Liver (tissue), 9 donors: Measurements from ENCODE around the gene SCO2. TPM values are rescaled to one million over a fixed set of nuclear protein-coding genes. Genes with fewer than 3 reads are reported as not detected.

Experiments
- DNase-seq: peaks from one replicate; pipeline ENCODE4 v3.0.0-alpha.2; 2017; ENCODE audit warnings: low spot score
- H3K27ac ChIP-seq, 2 donors: one replicate each; pipeline ENCODE4 v1.7.0; 2013; ENCODE audit warnings: inconsistent platforms in 2 of 2, low read length in 2 of 2, control low read depth in 1 of 2, low read depth in 1 of 2, mild to moderate bottlenecking in 1 of 2
- H3K27me3 ChIP-seq, 4 donors: one replicate each; pipeline versions ENCODE4 v1.6.1 to v1.7.0; 2013; ENCODE audit warnings: low read length in 3 of 4, inconsistent platforms in 1 of 4, mild to moderate bottlenecking in 1 of 4, moderate library complexity in 1 of 4; ENCODE audit not compliant: control insufficient read depth in 4 of 4, insufficient read depth in 4 of 4
- H3K36me3 ChIP-seq, 4 donors: one replicate each; pipeline versions ENCODE4 v1.6.1 to v1.7.0; 2013; ENCODE audit warnings: low read length in 3 of 4, mild to moderate bottlenecking in 3 of 4, low read depth in 1 of 4, moderate library complexity in 1 of 4; ENCODE audit not compliant: control insufficient read depth in 4 of 4, insufficient read depth in 3 of 4
- H3K4me1 ChIP-seq, 4 donors: one replicate each; pipeline versions ENCODE4 v1.6.1 to v1.7.0; 2013; ENCODE audit warnings: low read length in 3 of 4, mild to moderate bottlenecking in 3 of 4, moderate library complexity in 1 of 4; ENCODE audit not compliant: control insufficient read depth in 4 of 4, insufficient read depth in 4 of 4
- H3K4me3 ChIP-seq, 3 donors: one replicate each; pipeline versions ENCODE4 v1.6.1 to v1.7.0; 2013; ENCODE audit warnings: low read length in 3 of 3, control low read depth in 1 of 3, low read depth in 1 of 3, mild to moderate bottlenecking in 1 of 3
- H3K9ac ChIP-seq, 2 donors: one replicate each; pipeline ENCODE4 v1.7.0; 2013; ENCODE audit warnings: low read length in 2 of 2, mild to moderate bottlenecking in 2 of 2, moderate library complexity in 2 of 2, control low read depth in 1 of 2, low read depth in 1 of 2
- H3K9me3 ChIP-seq, 4 donors: one replicate each; pipeline versions ENCODE4 v1.6.1 to v1.7.0; 2013; ENCODE audit warnings: low read length in 3 of 4; ENCODE audit not compliant: control insufficient read depth in 4 of 4
- FOXA2 ChIP-seq: IDR thresholded peaks from 2 replicates; pipeline ENCODE4 v1.6.1; 2016; ENCODE audit warnings: antibody characterized with exemption
- GABPA ChIP-seq, 2 donors: IDR thresholded peaks in 1 of 2; conservative IDR thresholded peaks in 1 of 2; 2 replicates each; pipeline ENCODE4 v1.6.1; 2016; ENCODE audit warnings: antibody characterized with exemption in 2 of 2, mild to moderate bottlenecking in 1 of 2, moderate library complexity in 1 of 2
- HNF4A ChIP-seq, 2 donors: conservative IDR thresholded peaks; 2 replicates each; pipeline ENCODE4 v1.6.1; 2016; ENCODE audit warnings: antibody characterized with exemption in 2 of 2, mild to moderate bottlenecking in 2 of 2
- HNF4G ChIP-seq: IDR thresholded peaks from 2 replicates; pipeline ENCODE4 v1.6.1; 2016; ENCODE audit warnings: antibody characterized with exemption
- JUND ChIP-seq, 2 donors: IDR thresholded peaks; 2 replicates each; pipeline ENCODE4 v1.6.1; 2016; ENCODE audit warnings: antibody characterized with exemption in 2 of 2
- NR2F2 ChIP-seq: IDR thresholded peaks from 2 replicates; pipeline ENCODE4 v1.6.1; 2016; ENCODE audit warnings: antibody characterized with exemption
- RAD21 ChIP-seq, 2 donors: IDR thresholded peaks; 2 replicates each; pipeline ENCODE4 v1.6.1; 2016; ENCODE audit warnings: antibody characterized with exemption in 2 of 2, mild to moderate bottlenecking in 2 of 2
- RXRA ChIP-seq, 2 donors: IDR thresholded peaks; 2 replicates each; pipeline ENCODE4 v1.6.1; 2017 to 2018; ENCODE audit warnings: antibody characterized with exemption in 2 of 2, mild to moderate bottlenecking in 1 of 2
- YY1 ChIP-seq: IDR thresholded peaks from 2 replicates; pipeline ENCODE4 v1.6.1; 2016; ENCODE audit warnings: antibody characterized with exemption, mild to moderate bottlenecking
- WGBS: extraction: QIAGEN DNeasy Blood & Tissue Kit; methylation state at CpG from one replicate; pipeline ENCODE4 v1.1.7; 2013; 5-methylcytosine and 5-hydroxymethylcytosine counted together
- polyA plus RNA-seq, 2 donors: library from polyadenylated mRNA; stranded (reverse) in 1 of 2; unstranded in 1 of 2; fragments of 200-250 nt in 1 of 2; fragments of >200 nt in 1 of 2; fragmentation: Nextera tagmentation in 1 of 2; extraction: Ambion mirVana in 1 of 2; gene quantifications; one replicate each; pipeline versions ENCODE4 v1.2.1 to v1.2.3, GENCODE V29; 2013 to 2015
- total RNA-seq, 2 donors: library from RNA; depleted of rRNA; stranded (reverse); fragments of >200 nt; gene quantifications; one replicate each; pipeline ENCODE4 v1.2.3, GENCODE V29; 2014
- TF ChIP-seq, protein P1 (sequence below): IDR thresholded peaks from 2 replicates; pipeline ENCODE4 v1.6.1; 2016; ENCODE audit warnings: antibody characterized with exemption
- TF ChIP-seq, protein P2 (sequence below): IDR thresholded peaks from 2 replicates; pipeline ENCODE4 v1.6.1; 2016; ENCODE audit warnings: antibody characterized with exemption, mild to moderate bottlenecking
- TF ChIP-seq, protein P3 (sequence below): fragments of 150-350 bp; IDR thresholded peaks from 2 replicates; pipeline ENCODE4 v1.5.1; 2017; ENCODE audit warnings: improper control_type of control experiment, low read depth, low read length; ENCODE audit not compliant: missing input control
- donor health status: healthy.
- donor health status: healthy.
- donor health status: healthy.
- donor health status: healthy.
- donor health status: healthy.

The SCO2 gene
- total and polyA plus RNA-seq, 4 donors: 1.4 to 2.9 (median 1.8) TPM

DNA sequence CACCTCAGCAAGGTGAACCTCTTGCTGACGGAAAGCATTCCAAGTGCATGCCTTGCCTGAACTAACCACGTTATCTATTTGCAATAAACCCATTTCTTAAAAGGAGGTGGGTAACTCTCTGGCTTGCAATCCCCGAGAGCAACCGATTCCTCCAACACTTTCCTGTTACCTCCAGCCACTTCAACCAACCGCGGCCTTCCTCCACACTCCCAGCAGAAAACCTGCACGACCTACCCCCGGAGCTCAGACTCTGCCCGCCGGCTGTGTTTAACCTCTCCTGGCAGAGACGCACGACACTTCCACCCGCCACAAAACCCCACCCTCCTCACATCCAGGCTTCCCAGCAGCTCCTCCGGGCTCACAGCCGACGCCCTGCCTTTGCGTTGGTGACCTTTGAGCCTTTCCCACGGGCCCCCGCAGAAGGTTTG lies 708 bp downstream of the SCO2 start:
- peaks cover 9 to 29% (median 11%) of the 10 kb centered on the region in 4 donors for H3K36me3 ChIP-seq
- DNase-seq: no peak
- peaks cover 13 to 56% (median 31%) of the 10 kb centered on the region in 4 donors for H3K4me1 ChIP-seq
- no peaks in the 10 kb centered on the region for H3K9me3 ChIP-seq
- 4% methylated on average over 19 of the region's 19 CpGs for WGBS
- H3K27ac ChIP-seq: peak overlapping the region; percentile 92 to 96
- peak overlapping the region in 1 of 2 donors; percentile 24 for H3K9ac ChIP-seq
- no peaks in the 10 kb centered on the region for H3K27me3 ChIP-seq
- H3K4me3 ChIP-seq: peak overlapping the region; percentile 38 to 74 (median 40)
- TF ChIP-seq HNF4A (conservative IDR thresholded peaks at IDR 0.05): peak; percentile 58 to 72
- TF ChIP-seq RXRA (IDR thresholded peaks at IDR 0.05): no peak

DNA sequence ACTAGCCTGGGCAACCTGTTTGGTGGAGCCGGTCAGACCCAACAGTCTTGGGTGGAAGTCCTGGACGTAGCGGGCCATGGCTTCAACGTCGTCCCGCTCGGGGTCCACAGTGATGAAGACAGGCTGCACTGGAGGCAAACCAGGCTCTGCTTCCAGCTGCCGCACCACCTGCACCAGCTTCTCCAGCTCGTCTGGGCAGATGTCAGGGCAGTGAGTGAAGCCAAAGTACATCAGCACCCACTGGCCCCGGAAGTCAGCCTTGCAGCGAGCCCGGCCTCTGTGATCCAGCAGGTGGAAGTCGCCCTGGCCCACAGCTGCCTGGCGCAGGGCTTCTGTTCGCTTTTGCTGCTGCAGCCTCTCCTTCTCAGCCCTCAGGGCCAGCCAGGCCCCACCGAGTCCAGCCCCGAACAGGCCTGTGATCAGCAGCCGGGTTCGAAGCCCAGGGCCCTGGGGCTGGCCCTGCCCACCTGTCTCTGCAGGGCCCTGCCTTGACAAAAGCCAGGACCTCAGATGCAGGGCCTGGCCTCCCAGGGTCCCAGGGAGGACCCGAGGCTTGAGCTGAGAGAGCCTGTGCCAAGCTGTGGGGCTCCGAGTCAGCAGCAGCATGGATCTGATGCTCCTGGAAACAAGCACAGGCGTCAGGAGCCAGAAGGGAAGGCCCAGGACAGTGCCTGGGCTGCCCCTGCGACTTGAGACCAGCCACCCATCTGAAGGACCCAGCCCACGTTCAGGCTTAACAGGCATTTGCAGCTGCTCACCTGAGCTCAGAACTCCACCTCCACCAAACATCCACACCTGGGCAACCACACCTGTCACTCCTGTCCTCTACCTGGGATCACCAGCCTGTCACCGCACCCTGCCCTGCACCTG lies 1.4 kb downstream of the SCO2 start:
- Histone ChIP-seq H3K9ac (peak overlapping the region in 1 of 2 donors; percentile 24), H3K27me3 (no peaks in the 10 kb centered on the region), H3K4me3 (peak overlapping the region in 2 of 3 donors; percentile 40 to 74), H3K36me3 (peaks cover 9 to 36% (median 14%) of the 10 kb centered on the region in 4 donors), H3K4me1 (peaks cover 11 to 51% (median 25%) of the 10 kb centered on the region in 4 donors), H3K27ac (no peak overlapping the region), H3K9me3 (no peaks in the 10 kb centered on the region)
- DNase-seq: no peak
- WGBS: 76% methylated on average over 25 of the region's 25 CpGs
- TF ChIP-seq RXRA (IDR thresholded peaks at IDR 0.05): no peak
- TF ChIP-seq YY1: no peak
- no peak for TF ChIP-seq JUND (IDR thresholded peaks at IDR 0.05)
- no peak for TF ChIP-seq GABPA (IDR thresholded peaks at IDR 0.05 in 1 of 2, conservative IDR thresholded peaks at IDR 0.05 in 1 of 2)
- TF ChIP-seq NR2F2: no peak
- TF ChIP-seq HNF4A (conservative IDR thresholded peaks at IDR 0.05): no peak
- no peak for TF ChIP-seq RAD21 (IDR thresholded peaks at IDR 0.05)
- TF ChIP-seq HNF4G: no peak
- TF ChIP-seq FOXA2: no peak
- TF ChIP-seq, protein P1, sequence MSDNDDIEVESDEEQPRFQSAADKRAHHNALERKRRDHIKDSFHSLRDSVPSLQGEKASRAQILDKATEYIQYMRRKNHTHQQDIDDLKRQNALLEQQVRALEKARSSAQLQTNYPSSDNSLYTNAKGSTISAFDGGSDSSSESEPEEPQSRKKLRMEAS: no peak
- TF ChIP-seq, protein P2, sequence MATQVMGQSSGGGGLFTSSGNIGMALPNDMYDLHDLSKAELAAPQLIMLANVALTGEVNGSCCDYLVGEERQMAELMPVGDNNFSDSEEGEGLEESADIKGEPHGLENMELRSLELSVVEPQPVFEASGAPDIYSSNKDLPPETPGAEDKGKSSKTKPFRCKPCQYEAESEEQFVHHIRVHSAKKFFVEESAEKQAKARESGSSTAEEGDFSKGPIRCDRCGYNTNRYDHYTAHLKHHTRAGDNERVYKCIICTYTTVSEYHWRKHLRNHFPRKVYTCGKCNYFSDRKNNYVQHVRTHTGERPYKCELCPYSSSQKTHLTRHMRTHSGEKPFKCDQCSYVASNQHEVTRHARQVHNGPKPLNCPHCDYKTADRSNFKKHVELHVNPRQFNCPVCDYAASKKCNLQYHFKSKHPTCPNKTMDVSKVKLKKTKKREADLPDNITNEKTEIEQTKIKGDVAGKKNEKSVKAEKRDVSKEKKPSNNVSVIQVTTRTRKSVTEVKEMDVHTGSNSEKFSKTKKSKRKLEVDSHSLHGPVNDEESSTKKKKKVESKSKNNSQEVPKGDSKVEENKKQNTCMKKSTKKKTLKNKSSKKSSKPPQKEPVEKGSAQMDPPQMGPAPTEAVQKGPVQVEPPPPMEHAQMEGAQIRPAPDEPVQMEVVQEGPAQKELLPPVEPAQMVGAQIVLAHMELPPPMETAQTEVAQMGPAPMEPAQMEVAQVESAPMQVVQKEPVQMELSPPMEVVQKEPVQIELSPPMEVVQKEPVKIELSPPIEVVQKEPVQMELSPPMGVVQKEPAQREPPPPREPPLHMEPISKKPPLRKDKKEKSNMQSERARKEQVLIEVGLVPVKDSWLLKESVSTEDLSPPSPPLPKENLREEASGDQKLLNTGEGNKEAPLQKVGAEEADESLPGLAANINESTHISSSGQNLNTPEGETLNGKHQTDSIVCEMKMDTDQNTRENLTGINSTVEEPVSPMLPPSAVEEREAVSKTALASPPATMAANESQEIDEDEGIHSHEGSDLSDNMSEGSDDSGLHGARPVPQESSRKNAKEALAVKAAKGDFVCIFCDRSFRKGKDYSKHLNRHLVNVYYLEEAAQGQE: no peak
- TF ChIP-seq, protein P3, sequence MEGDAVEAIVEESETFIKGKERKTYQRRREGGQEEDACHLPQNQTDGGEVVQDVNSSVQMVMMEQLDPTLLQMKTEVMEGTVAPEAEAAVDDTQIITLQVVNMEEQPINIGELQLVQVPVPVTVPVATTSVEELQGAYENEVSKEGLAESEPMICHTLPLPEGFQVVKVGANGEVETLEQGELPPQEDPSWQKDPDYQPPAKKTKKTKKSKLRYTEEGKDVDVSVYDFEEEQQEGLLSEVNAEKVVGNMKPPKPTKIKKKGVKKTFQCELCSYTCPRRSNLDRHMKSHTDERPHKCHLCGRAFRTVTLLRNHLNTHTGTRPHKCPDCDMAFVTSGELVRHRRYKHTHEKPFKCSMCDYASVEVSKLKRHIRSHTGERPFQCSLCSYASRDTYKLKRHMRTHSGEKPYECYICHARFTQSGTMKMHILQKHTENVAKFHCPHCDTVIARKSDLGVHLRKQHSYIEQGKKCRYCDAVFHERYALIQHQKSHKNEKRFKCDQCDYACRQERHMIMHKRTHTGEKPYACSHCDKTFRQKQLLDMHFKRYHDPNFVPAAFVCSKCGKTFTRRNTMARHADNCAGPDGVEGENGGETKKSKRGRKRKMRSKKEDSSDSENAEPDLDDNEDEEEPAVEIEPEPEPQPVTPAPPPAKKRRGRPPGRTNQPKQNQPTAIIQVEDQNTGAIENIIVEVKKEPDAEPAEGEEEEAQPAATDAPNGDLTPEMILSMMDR: no peak
